H9 (cell line): ENCODE data around the gene GIT1. TPM values are rescaled to one million over a fixed set of nuclear protein-coding genes. Genes with fewer than 3 reads are reported as not detected.

ENCODE experiments used
- DNase-seq: peaks from one replicate; pipeline ENCODE4 v3.0.0-alpha.2; 2017
- H2AFZ ChIP-seq: one replicate; pipeline ENCODE4 v1.6.1; 2013; ENCODE audit warnings: mild to moderate bottlenecking, low read length, control low read depth, moderate library complexity
- H2AK5ac ChIP-seq: 2 replicates; pipeline ENCODE4 v1.6.1; 2013; ENCODE audit warnings: low read length, control low read depth, mixed read lengths; ENCODE audit not compliant: insufficient read length
- H2BK120ac ChIP-seq: one replicate; pipeline ENCODE4 v1.6.1; 2013; ENCODE audit warnings: low read depth, mild to moderate bottlenecking, low read length, control low read depth, inconsistent platforms; ENCODE audit not compliant: poor library complexity, severe bottlenecking
- H2BK12ac ChIP-seq: 2 replicates; pipeline ENCODE4 v1.6.1; 2013; ENCODE audit warnings: low read length, control low read depth, mixed read lengths, low read depth; ENCODE audit not compliant: insufficient read length
- H2BK15ac ChIP-seq: 2 replicates; pipeline ENCODE4 v1.6.1; 2013; ENCODE audit warnings: low read depth, low read length, control low read depth
- H2BK20ac ChIP-seq: one replicate; pipeline ENCODE4 v1.6.1; 2013; ENCODE audit warnings: low read depth, mild to moderate bottlenecking, low read length, control low read depth, inconsistent platforms; ENCODE audit not compliant: poor library complexity, severe bottlenecking
- H2BK5ac ChIP-seq: 2 replicates; pipeline ENCODE4 v1.6.1; 2013; ENCODE audit warnings: low read length, control low read depth, mixed read lengths; ENCODE audit not compliant: insufficient read length
- H3K14ac ChIP-seq: 2 replicates; pipeline ENCODE4 v1.6.1; 2013; ENCODE audit warnings: low read length, control low read depth; ENCODE audit not compliant: insufficient read depth
- H3K18ac ChIP-seq: 2 replicates; pipeline ENCODE4 v1.6.1; 2013; ENCODE audit warnings: low read depth, mild to moderate bottlenecking, mixed read lengths, low read length, control low read depth; ENCODE audit not compliant: insufficient read length
- H3K23ac ChIP-seq: 2 replicates; pipeline ENCODE4 v1.6.1; 2013; ENCODE audit warnings: low read length, control low read depth, mixed read lengths, low read depth; ENCODE audit not compliant: insufficient read length
- H3K23me2 ChIP-seq: 2 replicates; pipeline ENCODE4 v1.6.1; 2013; ENCODE audit warnings: low read depth, mild to moderate bottlenecking, mixed read lengths, low read length, control low read depth; ENCODE audit not compliant: insufficient read length, poor library complexity, severe bottlenecking
- H3K27ac ChIP-seq: 2 replicates; pipeline ENCODE4 v1.5.1; 2013; ENCODE audit warnings: low read length, control low read depth, mixed read lengths, low read depth; ENCODE audit not compliant: insufficient read length
- H3K27me3 ChIP-seq: 2 replicates; pipeline ENCODE4 v1.6.1; 2013; ENCODE audit warnings: low read length, control low read depth, inconsistent platforms; ENCODE audit not compliant: insufficient read depth
- H3K4ac ChIP-seq: 2 replicates; pipeline ENCODE4 v1.6.1; 2013; ENCODE audit warnings: low read depth, mild to moderate bottlenecking, control low read depth, inconsistent platforms, low read length, moderate library complexity
- H3K4me1 ChIP-seq: 2 replicates; pipeline ENCODE4 v1.6.1; 2013; ENCODE audit warnings: low read length, control low read depth, inconsistent platforms; ENCODE audit not compliant: insufficient read depth
- H3K4me2 ChIP-seq: 2 replicates; pipeline ENCODE4 v1.6.1; 2013; ENCODE audit warnings: low read length, control low read depth, mixed read lengths; ENCODE audit not compliant: insufficient read length, insufficient read depth
- H3K56ac ChIP-seq: 2 replicates; pipeline ENCODE4 v1.6.1; 2013; ENCODE audit warnings: low read depth, mild to moderate bottlenecking, mixed read lengths, low read length, control low read depth; ENCODE audit not compliant: insufficient read length
- H3K79me1 ChIP-seq: 2 replicates; pipeline ENCODE4 v1.6.1; 2013; ENCODE audit warnings: low read depth, mild to moderate bottlenecking, moderate library complexity, low read length, control low read depth, inconsistent platforms; ENCODE audit not compliant: insufficient read depth, poor library complexity, severe bottlenecking
- H3K79me2 ChIP-seq: 2 replicates; pipeline ENCODE4 v1.6.1; 2013; ENCODE audit warnings: low read length, control low read depth, inconsistent platforms; ENCODE audit not compliant: insufficient read depth
- H3K9ac ChIP-seq: 2 replicates; pipeline ENCODE4 v1.6.1; 2013; ENCODE audit warnings: low read length, control low read depth, mixed read lengths; ENCODE audit not compliant: insufficient read length; ENCODE audit errors: extremely low read depth
- H3K9me3 ChIP-seq: one replicate; pipeline ENCODE4 v1.6.1; 2013; ENCODE audit warnings: low read depth, low read length, inconsistent platforms; ENCODE audit not compliant: control insufficient read depth
- H3T11ph ChIP-seq: one replicate; pipeline ENCODE4 v1.6.1; 2013; ENCODE audit warnings: mild to moderate bottlenecking, low read length, control low read depth, inconsistent platforms
- H4K20me1 ChIP-seq: one replicate; pipeline ENCODE4 v1.6.1; 2013; ENCODE audit not compliant: control insufficient read depth, insufficient read length, insufficient read depth
- H4K5ac ChIP-seq: 2 replicates; pipeline ENCODE4 v1.6.1; 2013; ENCODE audit warnings: low read depth, mild to moderate bottlenecking, mixed read lengths, low read length, control low read depth; ENCODE audit not compliant: insufficient read length
- H4K8ac ChIP-seq: replicated peaks from 2 replicates; pipeline ENCODE4 v1.6.1; 2013; ENCODE audit warnings: low read length, control low read depth, mixed read lengths, low read depth; ENCODE audit not compliant: insufficient read length
- H4K91ac ChIP-seq: 2 replicates; pipeline ENCODE4 v1.6.1; 2013; ENCODE audit warnings: low read depth, mild to moderate bottlenecking, moderate library complexity, mixed read lengths, low read length, control low read depth; ENCODE audit not compliant: insufficient read length
- H3K27ac Mint-ChIP-seq, 3 experiments: 2 replicates in 2 of 3; 3 replicates in 1 of 3; pipeline ENCODE4 v1.8.0; 2020 to 2021; ENCODE audit warnings: mixed read lengths in 3 of 3, mild to moderate bottlenecking in 1 of 3, moderate library complexity in 1 of 3
- H3K27me3 Mint-ChIP-seq: 2 replicates; pipeline ENCODE4 v1.8.0; 2021; ENCODE audit warnings: low read depth, mild to moderate bottlenecking, moderate library complexity, mixed read lengths
- H3K36me3 Mint-ChIP-seq, 3 experiments: 2 replicates in 2 of 3; 3 replicates in 1 of 3; pipeline ENCODE4 v1.8.0; 2020 to 2021; ENCODE audit warnings: low read depth in 3 of 3, mixed read lengths in 3 of 3; ENCODE audit not compliant: insufficient read depth in 1 of 3
- H3K4me1 Mint-ChIP-seq, 2 experiments: 2 replicates each; pipeline ENCODE4 v1.8.0; 2020; ENCODE audit warnings: mixed read lengths in 2 of 2
- H3K4me3 Mint-ChIP-seq, 2 experiments: 2 replicates in 1 of 2; 3 replicates in 1 of 2; pipeline ENCODE4 v1.8.0; 2020 to 2021; ENCODE audit warnings: mild to moderate bottlenecking in 2 of 2, mixed read lengths in 2 of 2, moderate library complexity in 1 of 2
- H3K9me3 Mint-ChIP-seq, 2 experiments: 2 replicates in 1 of 2; 3 replicates in 1 of 2; pipeline ENCODE4 v1.8.0; 2020; ENCODE audit warnings: mild to moderate bottlenecking in 2 of 2, mixed read lengths in 2 of 2, moderate library complexity in 1 of 2
- WGBS: extraction: QIAGEN DNeasy Blood & Tissue Kit; methylation state at CpG from one replicate; pipeline ENCODE4 v1.1.7; 2013; ENCODE audit warnings: missing lambda C conversion rate, low lambda C conversion rate, mixed read lengths; ENCODE audit not compliant: insufficient read length; ENCODE audit errors: extremely low coverage; 5-methylcytosine and 5-hydroxymethylcytosine counted together
- total RNA-seq: library from RNA; stranded (reverse); gene quantifications from 2 replicates; pipeline ENCODE4 v1.2.1, GENCODE V29; 2021
- TF ChIP-seq, protein P1 (sequence below): fragments of 200-600 bp; sonication (generic); conservative IDR thresholded peaks from 3 replicates; pipeline ENCODE4 v1.8.0; 2021; ENCODE audit warnings: antibody characterized with exemption, mild to moderate bottlenecking

Gene GIT1
- total RNA-seq, 1 experiment from 2014 or later, result 47.4 TPM

DNA sequence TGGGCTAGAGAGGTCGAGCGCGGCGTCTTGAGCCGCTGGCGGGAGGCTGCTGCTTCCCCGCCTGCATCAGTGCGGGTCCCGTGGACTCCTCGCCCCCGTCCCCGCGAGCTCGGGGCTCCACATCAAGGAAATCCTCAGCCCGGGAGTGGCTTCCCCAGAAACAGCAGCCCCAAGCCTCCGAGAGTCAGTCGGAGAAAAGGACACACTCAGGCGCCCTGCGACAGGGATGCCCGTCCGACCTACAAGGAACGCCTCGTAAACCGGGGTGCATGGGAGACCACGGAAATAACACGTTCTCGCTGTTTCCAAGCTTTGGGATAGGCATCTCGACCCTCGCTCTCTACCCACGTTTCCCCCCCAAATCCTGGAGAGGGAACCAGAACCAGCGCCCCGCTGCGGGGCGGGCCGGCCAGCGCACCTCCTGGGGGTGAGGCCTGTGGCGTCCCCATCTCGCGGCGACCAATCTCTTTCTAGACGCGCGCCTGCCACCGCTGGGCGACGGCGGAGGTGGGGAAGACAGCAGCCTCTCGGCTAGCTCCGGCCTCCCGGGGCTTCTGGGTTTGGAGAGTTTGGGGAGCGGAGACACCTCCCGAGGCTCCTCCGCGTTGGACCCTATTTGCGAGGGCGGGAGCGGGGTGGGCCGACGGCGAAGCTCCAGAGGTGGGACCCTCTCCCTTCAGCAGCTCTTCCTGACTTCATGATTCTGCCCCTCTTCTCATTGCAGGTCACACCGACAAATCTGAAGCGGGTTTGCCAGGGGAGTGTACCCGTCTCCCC, 21.7 kb downstream of the GIT1 start:
- Histone ChIP-seq H2BK120ac (no peak overlapping the region), H3K23me2 (peaks cover 23% of the 10 kb centered on the region), H2AK5ac (no peak overlapping the region), H3K27ac (no peak overlapping the region), H3K4me1 (no peaks in the 10 kb centered on the region), H4K91ac (no peak overlapping the region), H2BK20ac (no peak overlapping the region), H3K14ac (no peak overlapping the region), H2AFZ (no peak overlapping the region), H3K9ac (peak overlapping the region; percentile 27), H4K20me1 (no peaks in the 10 kb centered on the region), H3K56ac (no peak overlapping the region), H3K18ac (no peak overlapping the region), H3K23ac (no peak overlapping the region), H3K9me3 (no peaks in the 10 kb centered on the region), H3K79me2 (no peaks in the 10 kb centered on the region), H2BK15ac (no peak overlapping the region), H4K5ac (no peak overlapping the region), H3K79me1 (no peaks in the 10 kb centered on the region), H2BK5ac (no peak overlapping the region), H3K27me3 (peaks cover 8% of the 10 kb centered on the region; the same call in 1 of the 2 replicates), H3K4me2 (peak overlapping the region; percentile 64), H3T11ph (no peak overlapping the region), H2BK12ac (no peak overlapping the region), H4K8ac (no peak overlapping the region), H3K4ac (no peak overlapping the region)
- H3K36me3 Mint-ChIP-seq, result peaks cover 0 to 7% (median 5%) of the 10 kb centered on the region in 3 experiments; a peak in 5 of 7 replicates
- no CpG with 5 or more reads among the region's 63 CpGs for WGBS
- H3K9me3 Mint-ChIP-seq, result no peaks in the 10 kb centered on the region; a peak in 1 of 5 replicates
- TF ChIP-seq, protein P1, sequence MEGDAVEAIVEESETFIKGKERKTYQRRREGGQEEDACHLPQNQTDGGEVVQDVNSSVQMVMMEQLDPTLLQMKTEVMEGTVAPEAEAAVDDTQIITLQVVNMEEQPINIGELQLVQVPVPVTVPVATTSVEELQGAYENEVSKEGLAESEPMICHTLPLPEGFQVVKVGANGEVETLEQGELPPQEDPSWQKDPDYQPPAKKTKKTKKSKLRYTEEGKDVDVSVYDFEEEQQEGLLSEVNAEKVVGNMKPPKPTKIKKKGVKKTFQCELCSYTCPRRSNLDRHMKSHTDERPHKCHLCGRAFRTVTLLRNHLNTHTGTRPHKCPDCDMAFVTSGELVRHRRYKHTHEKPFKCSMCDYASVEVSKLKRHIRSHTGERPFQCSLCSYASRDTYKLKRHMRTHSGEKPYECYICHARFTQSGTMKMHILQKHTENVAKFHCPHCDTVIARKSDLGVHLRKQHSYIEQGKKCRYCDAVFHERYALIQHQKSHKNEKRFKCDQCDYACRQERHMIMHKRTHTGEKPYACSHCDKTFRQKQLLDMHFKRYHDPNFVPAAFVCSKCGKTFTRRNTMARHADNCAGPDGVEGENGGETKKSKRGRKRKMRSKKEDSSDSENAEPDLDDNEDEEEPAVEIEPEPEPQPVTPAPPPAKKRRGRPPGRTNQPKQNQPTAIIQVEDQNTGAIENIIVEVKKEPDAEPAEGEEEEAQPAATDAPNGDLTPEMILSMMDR, result peak; percentile 25; the same call in 1 of the 3 replicates
- peaks cover 13 to 16% of the 10 kb centered on the region in 2 experiments for H3K4me1 Mint-ChIP-seq
- peak; percentile 83 for DNase-seq
- peaks cover 51% of the 10 kb centered on the region for H3K27me3 Mint-ChIP-seq
- H3K4me3 Mint-ChIP-seq, result peak overlapping the region; percentile 81 to 90
- H3K27ac Mint-ChIP-seq, result peak overlapping the region in 2 of 3 experiments; percentile 47 to 88; a peak in 3 of 7 replicates
